Hematopoietic multipotent progenitor cell treated with erythropoietin and hydrocortisone succinate and interleukin-3 and kit ligand, for 6 days (in vitro differentiated cells): ENCODE data around the gene POLH.
A peak's percentile ranks its signal among the peaks of the same experiment; 100 is the strongest.
"Not testable (repeated sequence)": the region's sequence is repeated elsewhere in the genome, so short reads cannot be mapped to it uniquely, and the experiment has no call there.

Experiments used
- DNase-seq: peaks from one replicate; pipeline ENCODE4 v3.0.0-alpha.2; 2015

Gene POLH

DNA sequence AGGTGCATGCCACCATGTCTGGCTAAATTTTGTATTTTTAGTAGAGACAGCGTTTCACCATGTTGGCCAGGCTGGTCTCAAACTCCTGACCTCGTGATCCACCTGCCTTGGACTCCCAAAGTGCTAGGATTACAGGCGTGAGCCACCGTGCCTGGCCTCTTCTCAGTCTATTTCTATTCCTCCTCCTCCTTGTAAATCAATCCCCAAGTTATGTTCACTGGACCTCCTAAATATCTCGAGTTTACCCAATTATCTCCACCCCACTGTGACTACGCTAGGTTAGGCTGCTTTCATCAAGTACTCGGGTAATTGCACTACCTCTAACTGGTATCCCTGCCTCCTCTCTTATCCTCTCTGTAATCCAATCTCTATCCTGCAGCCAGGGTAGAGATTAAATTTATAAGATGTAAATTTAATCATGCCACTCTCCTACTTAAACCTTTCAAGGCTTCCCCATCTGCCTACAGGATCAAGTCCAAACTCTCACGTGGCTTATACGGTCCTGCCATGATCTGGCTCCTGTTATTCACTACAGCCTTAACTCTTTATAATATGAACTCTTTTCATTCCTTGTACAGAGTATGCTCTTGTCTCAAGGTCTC is 58.8 kb downstream of the POLH start:
- DNase-seq, result no peak

DNA sequence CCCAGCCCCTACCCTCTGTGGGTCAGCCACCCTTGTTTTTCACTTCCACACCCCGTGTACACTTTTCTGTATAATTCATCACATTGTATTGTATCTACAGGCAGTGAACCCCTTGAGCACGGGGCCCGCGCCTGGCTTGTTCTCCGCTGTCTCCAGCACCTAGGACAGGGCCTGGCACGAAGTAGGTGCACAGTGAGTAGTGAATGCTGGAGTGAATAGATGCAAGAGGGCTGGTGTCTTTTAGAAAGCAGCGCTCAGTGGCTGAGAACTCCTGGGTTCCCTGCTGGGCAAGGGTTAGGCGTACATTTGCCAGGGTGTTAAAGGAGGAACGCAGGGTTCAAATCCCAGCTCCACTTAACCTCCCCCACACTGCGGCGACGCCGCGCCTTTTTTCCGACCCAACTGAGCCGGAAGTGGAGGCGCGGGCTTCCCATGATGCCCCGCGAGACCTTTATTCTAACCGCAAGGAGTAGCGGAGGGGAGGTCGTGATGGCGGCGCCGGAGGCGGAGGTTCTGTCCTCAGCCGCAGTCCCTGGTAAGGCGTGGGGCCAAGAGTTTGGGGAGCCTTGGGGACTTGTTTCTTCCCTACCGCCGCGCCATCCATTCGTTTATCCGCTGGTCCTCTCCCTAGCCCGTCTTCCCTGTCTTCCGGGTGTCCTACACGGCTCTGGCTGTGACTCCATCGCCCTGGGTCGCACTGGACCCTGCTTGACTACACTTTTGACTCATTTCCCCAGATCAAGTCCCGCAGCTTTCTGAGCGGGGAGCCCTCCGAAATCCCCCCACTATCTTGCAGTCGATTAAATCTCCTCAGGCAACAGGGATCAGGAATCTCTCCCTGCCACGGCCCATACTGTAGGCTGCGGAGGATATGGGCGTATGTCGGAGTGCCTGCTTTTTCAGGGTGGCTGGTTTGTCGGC is 59.7 kb downstream of the POLH start, which contains the start of gene MAD2L1BP:
Gene MAD2L1BP (plus strand): TSS at position 454 of the 921 bp plus-strand sequence. CDS start 36 bp downstream, at position 490.
- DNase-seq, result peak; percentile 94

- DNase-seq, result peak; percentile 35
Observed at GRCh38 chr6:43636308-43636659, 60.3 kb downstream of the POLH start.

DNA sequence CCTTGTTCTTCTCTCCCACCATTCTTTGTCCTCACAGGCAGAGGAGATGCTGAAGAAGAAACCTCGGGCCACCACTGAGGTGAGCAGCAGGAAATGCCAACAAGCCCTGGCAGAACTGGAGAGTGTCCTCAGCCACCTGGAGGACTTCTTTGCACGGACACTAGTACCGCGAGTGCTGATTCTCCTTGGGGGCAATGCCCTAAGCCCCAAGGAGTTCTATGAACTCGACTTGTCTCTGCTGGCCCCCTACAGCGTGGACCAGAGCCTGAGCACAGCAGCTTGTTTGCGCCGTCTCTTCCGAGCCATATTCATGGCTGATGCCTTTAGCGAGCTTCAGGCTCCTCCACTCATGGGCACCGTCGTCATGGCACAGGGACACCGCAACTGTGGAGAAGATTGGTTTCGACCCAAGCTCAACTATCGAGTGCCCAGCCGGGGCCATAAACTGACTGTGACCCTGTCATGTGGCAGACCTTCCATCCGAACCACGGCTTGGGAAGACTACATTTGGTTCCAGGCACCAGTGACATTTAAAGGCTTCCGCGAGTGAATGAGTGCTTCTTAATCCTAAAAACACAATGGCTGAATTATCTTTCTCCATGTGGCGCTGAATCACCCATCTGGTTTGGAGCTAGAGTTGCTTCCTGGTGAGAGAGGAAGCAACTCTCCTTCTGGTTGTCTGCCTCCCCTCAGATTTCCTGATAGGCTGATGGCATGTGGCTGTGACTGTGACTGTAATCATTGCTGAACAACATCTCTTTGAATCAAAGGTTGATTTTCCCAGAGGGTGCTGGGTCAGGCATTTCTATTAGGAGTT is 64.2 kb downstream of the POLH start:
- peak; percentile 65 for DNase-seq

GRCh38 chr6:43644940-43645612 is 69.1 kb downstream of the POLH start, which contains the start of gene RSPH9:
Gene RSPH9 (plus strand): TSS chr6:43645036. CDS start chr6:43645099, 63 bp downstream.
- peak; percentile 81 for DNase-seq

DNA sequence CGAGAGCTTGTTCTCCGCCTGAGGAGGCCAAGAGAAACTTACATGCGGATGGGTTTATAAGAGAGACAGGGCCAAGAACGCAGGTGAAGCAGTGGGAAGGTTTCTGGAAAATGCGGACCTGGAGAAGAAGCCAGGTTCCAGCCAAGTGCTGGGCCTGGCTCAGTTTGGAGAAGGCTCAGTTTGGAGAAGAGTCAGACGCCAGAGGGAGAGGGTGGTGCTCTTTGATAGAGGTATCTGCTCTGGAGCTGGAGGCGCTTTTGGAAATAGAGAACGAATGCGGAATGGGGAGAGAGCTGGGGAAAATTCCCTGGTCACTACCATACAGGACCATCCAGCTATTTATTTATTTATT is 69.6 kb downstream of the POLH start:
- DNase-seq, result no peak

DNA sequence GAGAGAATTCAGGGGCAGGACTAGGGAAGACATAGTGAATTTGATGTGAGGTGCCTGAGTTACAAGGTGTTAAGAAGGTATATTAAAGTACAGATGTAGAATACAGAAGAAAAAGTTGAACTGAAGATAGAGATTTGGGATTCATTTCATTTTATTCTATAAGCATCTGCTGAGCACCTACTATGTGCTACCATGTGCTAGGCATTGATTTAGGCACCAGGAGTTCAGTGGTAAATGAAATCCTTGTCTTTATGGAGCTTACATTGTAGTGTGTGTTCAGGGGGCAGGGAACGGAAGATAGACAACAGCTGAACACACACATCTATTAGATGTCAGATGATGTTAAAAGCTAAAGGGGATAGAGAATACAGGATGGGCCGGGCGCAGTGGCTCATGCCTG is 71.6 kb downstream of the POLH start:
- no peak for DNase-seq

GRCh38 chr6:43648248-43648647 is 72.3 kb downstream of the POLH start:
- no peak for DNase-seq

- DNase-seq, result not testable (repeated sequence)
Observed at GRCh38 chr6:43652822-43653221, 76.8 kb downstream of the POLH start.

DNA sequence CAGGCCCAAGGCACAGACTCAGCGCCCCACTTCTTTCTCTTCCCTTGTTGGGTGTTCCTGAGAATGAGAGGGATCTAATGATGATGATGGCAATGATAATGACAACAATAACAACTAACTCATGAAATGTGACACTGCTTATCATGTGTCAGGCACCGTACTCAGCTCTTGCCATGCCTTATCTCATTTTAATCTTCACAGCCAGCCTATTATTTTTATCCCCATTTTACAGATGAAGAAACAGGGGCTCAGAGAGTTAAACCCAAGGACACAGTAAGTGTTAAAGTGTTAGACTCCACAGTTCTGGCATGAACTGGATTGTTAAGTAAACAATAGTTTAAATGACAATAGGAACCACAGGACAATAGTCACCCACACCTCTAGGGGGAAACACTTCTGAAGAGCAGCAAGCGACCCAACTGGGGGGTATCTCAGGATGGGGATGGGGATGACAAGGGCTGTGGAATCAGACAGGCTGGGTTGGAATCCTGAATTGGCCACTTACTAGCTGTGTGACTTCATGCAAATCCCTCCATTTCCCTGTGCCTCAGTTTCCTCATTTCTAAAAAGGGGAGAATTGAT is 81.3 kb downstream of the POLH start:
- no peak for DNase-seq

DNA sequence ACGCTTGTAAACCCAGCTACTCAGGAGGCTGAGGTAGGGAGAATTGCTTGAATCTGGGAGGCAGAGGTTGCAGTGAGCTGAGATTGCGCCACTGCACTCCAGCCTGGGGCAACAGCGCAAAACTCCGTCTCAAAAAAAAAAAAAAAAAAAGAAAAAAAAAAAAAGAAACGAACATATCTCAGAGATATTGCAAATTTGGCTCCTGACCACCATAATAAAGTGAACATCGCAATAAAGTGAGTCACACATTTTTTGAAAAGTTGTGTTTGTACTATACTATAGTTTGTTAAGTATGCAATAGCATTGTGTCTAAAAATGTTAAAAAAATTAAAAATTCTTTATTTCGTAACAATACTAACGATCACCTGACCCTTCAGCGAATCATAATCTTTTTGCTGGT is 82.2 kb downstream of the POLH start:
- no peak for DNase-seq

- not testable (repeated sequence) for DNase-seq
Observed at GRCh38 chr6:43662948-43663347, 87.0 kb downstream of the POLH start.
